A549 (cell line): ENCODE data around the gene PHC1.

Experiments
- CBX8 ChIP-seq: fragments of 200-600 bp; sonication (generic); IDR thresholded peaks from 2 replicates; pipeline ENCODE4 v1.6.1; 2016
- CHD4 ChIP-seq: fragments of 200-600 bp; sonication (generic); IDR thresholded peaks from 2 replicates; pipeline ENCODE4 v1.6.1; 2016; ENCODE audit warnings: antibody characterized with exemption, mild to moderate bottlenecking, borderline replicate concordance
- CTCF ChIP-seq: fragments of >200 bp; sonication (Bioruptor Twin); formaldehyde crosslinking; IDR thresholded peaks from 3 replicates; pipeline ENCODE4 v1.5.1; 2016
- EP300 ChIP-seq, 2 experiments: fragments of >200 bp; sonication (Bioruptor Twin); formaldehyde crosslinking; IDR thresholded peaks; 2 replicates in 1 of 2; 3 replicates in 1 of 2; pipeline ENCODE4 v1.6.1; 2016 to 2017
- HOXB13 ChIP-seq: fragments of 250-450 bp; sonication (Bioruptor Pico); IDR thresholded peaks from 2 replicates; pipeline ENCODE4 v1.5.0; 2020; ENCODE audit warnings: low read depth, mild to moderate bottlenecking, moderate library complexity
- JUN ChIP-seq, 2 experiments: fragments of >200 bp; sonication (Bioruptor Twin); formaldehyde crosslinking; IDR thresholded peaks; 2 replicates in 1 of 2; 3 replicates in 1 of 2; pipeline ENCODE4 v1.6.1; 2016 to 2017
- MAX ChIP-seq: IDR thresholded peaks from 2 replicates; pipeline ENCODE4 v1.6.1; 2012
- PBX3 ChIP-seq: IDR thresholded peaks from 2 replicates; pipeline ENCODE4 v1.6.1; 2012
- POLR2A ChIP-seq: IDR thresholded peaks from 2 replicates; pipeline ENCODE4 v1.6.1; 2012; ENCODE audit warnings: mild to moderate bottlenecking, low read length
- SMC3 ChIP-seq: fragments of >200 bp; sonication (Bioruptor Twin); formaldehyde crosslinking; IDR thresholded peaks from 3 replicates; pipeline ENCODE4 v1.6.1; 2018; ENCODE audit warnings: inconsistent platforms
- ZC3H11A ChIP-seq: fragments of 450-650 bp; IDR thresholded peaks from 2 replicates; pipeline ENCODE4 v1.6.1; 2014; ENCODE audit warnings: antibody characterized with exemption, mild to moderate bottlenecking

GRCh38 chr12:8903646-8904045, 10.7 kb upstream of the PHC1 start:
- TF ChIP-seq SMC3 (no peak), CTCF (no peak), HOXB13 (CRISPR knock-in tag) (no peak), POLR2A (no peak), PBX3 (no peak), ZC3H11A (no peak), JUN (IDR thresholded peaks at IDR 0.05) (no peak), CBX8 (no peak), MAX (no peak), CHD4 (no peak), EP300 (IDR thresholded peaks at IDR 0.05) (no peak)
